ENCODE measurements around the gene EPB41L1. TPM values are rescaled to one million over a fixed set of nuclear protein-coding genes. Genes with fewer than 3 reads are reported as not detected.
A peak's percentile ranks its signal among the peaks of the same experiment; 100 is the strongest.

Gene EPB41L1
- total RNA-seq, 1 donor from 2014 or later = 32.7 TPM

GRCh38 chr20:36110994-36111393, 43.5 kb upstream of the EPB41L1 start:
- Histone ChIP-seq H4K20me1 (ENCODE audit: low read depth) (no peaks in the 10 kb centered on the region), H3K79me2 (ENCODE audit: low read depth) (no peaks in the 10 kb centered on the region), H3K27ac (no peak overlapping the region), H3F3A (ENCODE audit: low read depth) (no peaks in the 10 kb centered on the region), H3K27me3 (no peaks in the 10 kb centered on the region), H3K36me3 (no peaks in the 10 kb centered on the region), H3K9ac (no peak overlapping the region), H3K4me2 (no peak overlapping the region), H3K4me3 (no peak overlapping the region), H3K4me1 (no peaks in the 10 kb centered on the region), H3K9me3 (ENCODE audit: low read depth) (no peaks in the 10 kb centered on the region), H2AFZ (replicated peaks) (no peak overlapping the region)
- DNase-seq (ENCODE audit: low spot score) = no peak
- Mint-ChIP-seq H3K27me3 (ENCODE audit: insufficient read depth, low read depth) (peaks cover 10% of the 10 kb centered on the region), H3K9me3 (no peaks in the 10 kb centered on the region), H3K27ac (no peak overlapping the region), H3K4me1 (peaks cover 23% of the 10 kb centered on the region), H3K36me3 (no peaks in the 10 kb centered on the region), H3K4me3 (no peak overlapping the region)
- TF ChIP-seq CTCF (IDR thresholded peaks at IDR 0.05) (no peak), EZH2phosphoT487 (IDR thresholded peaks at IDR 0.05) (no peak), EZH2 (IDR thresholded peaks at IDR 0.05) (no peak)

GRCh38 chr20:36112112-36112511, 42.4 kb upstream of the EPB41L1 start:
- peaks cover 22% of the 10 kb centered on the region for H3K4me1 Mint-ChIP-seq
- H3K27ac ChIP-seq = no peak overlapping the region
- no peaks in the 10 kb centered on the region for H3K36me3 ChIP-seq
- TF ChIP-seq CTCF (IDR thresholded peaks at IDR 0.05) (no peak), EZH2 (IDR thresholded peaks at IDR 0.05) (no peak), EZH2phosphoT487 (IDR thresholded peaks at IDR 0.05) (no peak)
- H3K27me3 ChIP-seq = no peaks in the 10 kb centered on the region
- no peak overlapping the region for H3K27ac Mint-ChIP-seq
- H3K36me3 Mint-ChIP-seq = no peaks in the 10 kb centered on the region
- peaks cover 10% of the 10 kb centered on the region for H3K27me3 Mint-ChIP-seq (ENCODE audit: insufficient read depth, low read depth)
- H3K4me3 Mint-ChIP-seq = peak overlapping the region; percentile 12
- no peak overlapping the region for H3K4me3 ChIP-seq
- no peak for DNase-seq (ENCODE audit: low spot score)
- no peak overlapping the region for H3K9ac ChIP-seq
- H2AFZ ChIP-seq (replicated peaks) = no peak overlapping the region
- no peak overlapping the region for H3K4me2 ChIP-seq
- no peaks in the 10 kb centered on the region for H3K79me2 ChIP-seq (ENCODE audit: low read depth)
- no peaks in the 10 kb centered on the region for H3K9me3 ChIP-seq (ENCODE audit: low read depth)
- no peaks in the 10 kb centered on the region for H3K9me3 Mint-ChIP-seq
- H4K20me1 ChIP-seq (ENCODE audit: low read depth) = no peaks in the 10 kb centered on the region
- no peaks in the 10 kb centered on the region for H3K4me1 ChIP-seq
- H3F3A ChIP-seq (ENCODE audit: low read depth) = no peaks in the 10 kb centered on the region

GRCh38 chr20:36113036-36113435, 41.5 kb upstream of the EPB41L1 start:
- H3K4me3 Mint-ChIP-seq = peak overlapping the region; percentile 24
- H3K9ac ChIP-seq = no peak overlapping the region
- H3K4me3 ChIP-seq = no peak overlapping the region
- H2AFZ ChIP-seq (replicated peaks) = no peak overlapping the region
- H3K9me3 ChIP-seq (ENCODE audit: low read depth) = no peaks in the 10 kb centered on the region
- DNase-seq (ENCODE audit: low spot score) = no peak
- no peaks in the 10 kb centered on the region for H4K20me1 ChIP-seq (ENCODE audit: low read depth)
- no peaks in the 10 kb centered on the region for H3K4me1 ChIP-seq
- no peaks in the 10 kb centered on the region for H3K9me3 Mint-ChIP-seq
- no peaks in the 10 kb centered on the region for H3F3A ChIP-seq (ENCODE audit: low read depth)
- TF ChIP-seq CTCF (IDR thresholded peaks at IDR 0.05) (no peak), EZH2 (IDR thresholded peaks at IDR 0.05) (no peak), EZH2phosphoT487 (IDR thresholded peaks at IDR 0.05) (no peak)
- H3K36me3 Mint-ChIP-seq = no peaks in the 10 kb centered on the region
- H3K79me2 ChIP-seq (ENCODE audit: low read depth) = no peaks in the 10 kb centered on the region
- no peak overlapping the region for H3K4me2 ChIP-seq
- no peak overlapping the region for H3K27ac ChIP-seq
- H3K27ac Mint-ChIP-seq = peak overlapping the region; percentile 35
- H3K27me3 Mint-ChIP-seq (ENCODE audit: insufficient read depth, low read depth) = peaks cover 10% of the 10 kb centered on the region
- no peaks in the 10 kb centered on the region for H3K36me3 ChIP-seq
- peaks cover 22% of the 10 kb centered on the region for H3K4me1 Mint-ChIP-seq
- H3K27me3 ChIP-seq = no peaks in the 10 kb centered on the region
